DLD1 (cell line): Measurements from ENCODE around the gene MPHOSPH9.
"Not testable (repeated sequence)": the region's sequence is repeated elsewhere in the genome, so short reads cannot be mapped to it uniquely, and the experiment has no call there.

Experiments used
- in situ Hi-C: cut with HindIII; loops from 2 replicates; pipeline ENCODE4 v1.10.0; 2017; ENCODE audit warnings: low sequenced_read_pairs

The MPHOSPH9 gene

DNA sequence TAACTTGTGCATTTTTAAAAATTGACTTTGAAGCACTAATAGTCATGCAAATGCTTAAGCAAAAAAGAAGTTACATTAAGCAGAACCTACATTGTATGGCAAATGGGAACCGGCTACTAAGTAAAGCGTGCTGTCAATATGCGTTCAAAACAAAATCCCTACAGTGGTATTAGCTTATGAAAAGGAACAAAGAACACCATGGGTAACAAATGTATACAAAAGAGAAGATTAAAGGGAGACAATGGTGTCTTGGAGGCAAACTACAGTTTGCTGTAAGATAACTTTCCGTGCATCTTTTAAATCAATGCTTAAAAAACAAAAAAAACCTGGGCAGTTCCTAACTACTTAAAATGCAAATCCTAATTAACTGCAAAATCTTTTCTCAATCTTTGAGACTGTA lies 28.3 kb upstream of the MPHOSPH9 start:
- in situ Hi-C loops: no loop called here

GRCh38 chr12:123260081-123260480 lies 27.1 kb upstream of the MPHOSPH9 start:
- in situ Hi-C loops: no loop called here

DNA sequence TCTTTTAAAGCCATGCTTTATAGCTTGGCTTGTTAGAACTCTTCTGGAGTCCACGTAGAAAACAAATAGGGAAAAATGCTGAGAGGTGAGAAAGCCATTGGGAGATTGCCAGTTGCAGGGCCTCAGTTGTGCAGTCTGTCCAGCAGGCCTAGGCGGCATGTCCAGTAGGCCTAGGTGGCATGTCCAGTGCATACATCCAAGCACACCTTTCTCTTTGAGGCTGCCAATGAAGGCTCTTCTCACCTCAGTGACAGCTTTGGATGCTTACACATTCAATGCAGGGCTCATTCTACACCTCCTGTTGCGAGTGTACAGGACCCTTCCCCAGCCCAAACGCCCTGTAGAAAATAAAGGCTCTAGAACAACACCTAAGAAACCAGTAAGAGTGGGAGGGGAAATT lies 25.7 kb upstream of the MPHOSPH9 start:
- in situ Hi-C loops: no loop called here

GRCh38 chr12:123254853-123255446 lies 22.0 kb upstream of the MPHOSPH9 start:
- in situ Hi-C loops: no loop called here

DNA sequence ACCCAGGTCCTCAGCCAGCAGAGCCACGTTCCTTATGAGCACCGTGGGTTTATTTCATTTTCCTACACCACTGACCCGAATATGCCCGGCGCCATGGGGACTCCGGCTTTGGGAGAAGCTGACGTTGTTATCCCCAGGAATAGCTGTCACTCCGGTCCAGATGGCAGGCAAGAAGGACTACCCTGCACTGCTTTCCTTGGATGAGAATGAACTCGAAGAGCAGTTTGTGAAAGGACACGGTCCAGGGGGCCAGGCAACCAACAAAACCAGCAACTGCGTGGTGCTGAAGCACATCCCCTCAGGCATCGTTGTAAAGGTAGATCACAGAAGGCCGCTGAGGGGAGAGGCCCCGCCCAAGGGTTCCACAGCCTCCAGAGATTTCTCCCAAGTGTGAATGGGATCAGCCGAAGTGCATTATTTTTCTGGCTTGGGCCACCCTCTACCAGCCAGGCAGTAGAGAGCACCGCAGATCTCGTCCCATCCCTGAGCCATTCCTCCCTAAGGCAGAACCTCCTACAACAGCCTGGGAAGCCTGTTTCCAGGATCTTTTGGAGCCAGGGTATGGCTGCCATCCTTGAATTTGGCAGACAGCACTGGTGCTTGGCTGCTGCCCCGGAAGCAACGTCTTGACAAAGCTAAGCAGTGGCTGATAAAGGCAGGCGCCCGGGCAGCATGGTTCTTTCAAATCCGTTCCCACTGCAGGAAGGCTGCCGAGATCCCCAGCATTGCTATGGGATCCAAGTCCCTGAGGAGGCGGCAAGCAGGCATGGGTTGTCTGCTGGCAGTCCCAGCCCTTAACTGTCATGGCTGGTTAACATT lies 20.9 kb upstream of the MPHOSPH9 start:
- in situ Hi-C loops: no loop called here

- in situ Hi-C loops: not testable (repeated sequence)
These were observed 19.4 kb upstream of the MPHOSPH9 start for GRCh38 chr12:123252365-123252764.

- in situ Hi-C loops: no loop called here
These were observed 18.6 kb upstream of the MPHOSPH9 start for GRCh38 chr12:123251403-123252076.

- in situ Hi-C loops: no loop called here
These were observed 17.8 kb upstream of the MPHOSPH9 start for GRCh38 chr12:123250471-123251383.

DNA sequence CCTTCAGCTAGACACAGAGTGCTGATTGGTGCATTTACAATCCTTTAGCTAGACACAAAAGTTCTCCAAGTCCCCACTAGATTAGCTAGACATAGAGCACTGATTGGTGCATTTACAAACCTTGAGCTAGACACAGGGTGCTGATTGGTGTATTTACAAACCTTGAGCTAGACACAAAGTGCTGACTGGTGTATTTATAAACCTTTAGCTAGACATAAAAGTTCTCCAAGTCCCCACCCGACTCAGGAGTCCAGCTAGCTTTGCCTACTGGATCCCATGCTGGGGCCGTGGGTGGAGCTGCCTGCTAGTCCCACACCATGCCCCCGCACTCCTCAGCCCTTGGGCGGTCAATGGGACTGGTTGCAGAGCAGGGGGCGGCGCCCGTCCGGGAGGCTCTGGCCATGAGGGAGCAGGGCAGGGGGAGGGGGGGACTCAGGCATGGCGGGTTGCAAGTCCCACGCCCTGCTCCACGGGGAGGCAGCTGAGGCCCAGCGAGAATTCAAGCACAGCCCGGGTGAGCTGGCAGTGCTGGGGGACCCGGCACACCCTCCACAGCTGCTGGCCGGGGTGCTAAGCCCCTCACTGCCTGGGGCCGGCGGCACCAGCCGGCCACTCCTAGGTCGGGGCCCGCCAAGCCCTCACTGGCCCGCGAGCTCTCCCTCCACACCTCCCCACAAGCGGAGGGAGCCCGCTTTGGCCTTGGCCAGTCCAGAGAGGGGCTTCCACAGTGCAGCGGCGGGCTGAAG lies 16.2 kb upstream of the MPHOSPH9 start:
- in situ Hi-C loops: not testable (repeated sequence)

- in situ Hi-C loops: not testable (repeated sequence)
These were observed 15.2 kb upstream of the MPHOSPH9 start for GRCh38 chr12:123248129-123248528.

GRCh38 chr12:123245678-123246077 lies 12.7 kb upstream of the MPHOSPH9 start:
- in situ Hi-C loops: no loop called here

GRCh38 chr12:123243671-123244262 lies 10.8 kb upstream of the MPHOSPH9 start:
- in situ Hi-C loops: no loop called here

DNA sequence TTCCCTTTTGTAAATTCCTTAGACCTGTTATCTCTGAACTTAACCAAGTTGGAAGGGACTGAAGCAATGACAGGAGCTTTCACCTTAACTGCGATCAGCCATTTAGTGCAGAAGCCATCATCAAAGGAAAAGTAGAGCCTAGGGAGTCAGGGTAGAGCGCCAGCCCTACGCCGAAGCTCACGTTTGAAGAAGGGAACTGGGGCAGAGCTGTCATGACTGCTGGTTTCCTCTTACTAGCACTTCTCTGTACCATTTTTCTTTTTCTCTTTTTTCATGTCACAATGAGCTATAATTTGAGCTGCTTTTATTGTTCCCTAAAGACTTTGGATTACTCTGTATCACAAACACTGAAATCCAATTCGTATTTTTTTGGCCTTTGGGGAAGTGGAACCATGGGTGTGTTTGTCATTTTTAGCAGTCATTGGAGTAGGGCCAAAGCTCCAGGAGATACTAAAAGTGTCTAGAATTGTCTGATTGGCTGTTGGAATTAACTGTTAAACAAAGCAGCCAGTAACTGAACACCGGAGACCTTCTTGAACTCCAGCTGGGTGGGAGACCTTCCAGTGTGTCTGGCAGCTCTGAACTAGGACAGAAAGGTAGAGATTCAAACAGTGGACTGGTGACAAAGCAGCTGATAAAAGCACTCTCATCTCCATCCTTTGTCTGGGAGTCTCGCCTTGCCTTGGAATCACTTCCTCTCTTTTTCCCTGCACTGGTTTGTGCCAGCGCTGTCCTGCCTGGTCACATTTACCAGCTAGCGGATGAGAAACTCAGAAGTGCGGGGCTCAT lies 9.4 kb upstream of the MPHOSPH9 start:
- in situ Hi-C loops: no loop called here

DNA sequence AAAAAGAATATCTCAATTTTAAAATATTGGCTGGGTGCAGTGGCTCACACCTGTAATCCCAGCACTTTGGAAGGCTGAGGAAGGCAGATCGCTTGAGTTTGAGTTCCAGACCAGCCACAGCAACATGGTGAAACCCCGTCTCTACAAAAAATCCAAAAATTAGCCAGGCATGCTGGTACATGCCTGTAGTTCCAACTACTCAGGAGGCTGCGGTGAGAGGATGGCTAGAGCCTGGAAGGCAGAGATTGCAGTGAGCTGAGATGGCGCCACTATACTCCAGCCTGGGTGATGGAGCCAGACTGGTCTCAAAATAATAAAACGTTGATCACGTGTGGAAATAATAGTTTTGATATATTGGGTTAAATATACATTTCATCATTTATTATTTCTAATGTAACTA lies 6.0 kb upstream of the MPHOSPH9 start:
- in situ Hi-C loops: no loop called here

DNA sequence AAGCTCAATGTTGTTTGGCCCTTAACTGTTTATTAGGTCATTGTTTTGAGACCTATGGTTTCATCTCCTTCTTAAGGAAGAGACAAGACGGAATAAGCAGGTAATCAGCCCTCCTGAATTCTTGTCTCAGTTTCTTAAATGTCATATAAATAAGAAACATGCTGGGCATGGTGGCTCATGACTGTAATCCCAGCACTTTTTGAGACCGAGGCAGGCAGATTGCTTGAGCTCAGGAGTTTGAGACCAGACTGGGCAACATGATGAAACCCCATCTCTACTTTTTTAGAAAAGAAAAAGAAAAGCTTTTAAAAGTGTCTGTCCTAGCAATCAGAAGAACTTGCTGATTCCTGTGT lies 5.4 kb upstream of the MPHOSPH9 start:
- in situ Hi-C loops: no loop called here

- in situ Hi-C loops: no loop called here
These were observed 4.8 kb upstream of the MPHOSPH9 start for GRCh38 chr12:123237646-123238329.

GRCh38 chr12:123233505-123234308 lies 766 bp upstream of the MPHOSPH9 start:
- in situ Hi-C loops: no loop called here

DNA sequence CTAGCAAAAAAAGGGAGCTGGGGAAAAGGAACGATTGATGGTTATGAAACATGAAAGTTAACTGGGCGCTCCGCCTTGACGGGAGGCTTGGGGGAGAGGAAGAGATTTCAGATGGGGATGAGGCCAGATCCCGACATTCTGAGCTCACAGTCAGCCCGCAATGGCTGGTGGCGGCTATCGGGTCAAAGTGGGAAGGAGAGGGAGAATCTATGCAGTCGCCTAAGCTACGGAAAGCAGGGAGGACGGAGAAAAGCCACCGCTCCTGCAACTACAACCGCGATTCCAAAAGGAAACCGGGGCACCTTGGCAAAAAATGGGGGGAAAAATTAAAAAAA lies 502 bp downstream of the MPHOSPH9 start:
- in situ Hi-C loops: no loop called here
